Measurements from ENCODE around the gene GALNT10. TPM values are rescaled to one million over a fixed set of nuclear protein-coding genes. Genes with fewer than 3 reads are reported as not detected.

Gene GALNT10
- total RNA-seq, 1 donor from 2014 or later = 57.6 TPM

- intact Hi-C loops (cut with DNase I) = no loop called here
- Histone ChIP-seq H3K27ac (no peak overlapping the region), H3K4me3 (no peak overlapping the region), H3K27me3 (ENCODE audit: low read depth) (no peaks in the 10 kb centered on the region), H3K9me3 (no peaks in the 10 kb centered on the region), H3K4me1 (peaks cover 20% of the 10 kb centered on the region), H3K36me3 (peaks cover 19% of the 10 kb centered on the region)
- DNase-seq = no peak
- ATAC-seq = no peak
- TF ChIP-seq CTCF (IDR thresholded peaks at IDR 0.05) = no peak
Measured at GRCh38 chr5:154373729-154374179, 183.2 kb downstream of the GALNT10 start.

GRCh38 chr5:154374264-154374663 is 183.7 kb downstream of the GALNT10 start:
- H3K27ac ChIP-seq = no peak overlapping the region
- intact Hi-C loops (cut with DNase I) = no loop called here
- no peak for TF ChIP-seq CTCF (IDR thresholded peaks at IDR 0.05)
- no peaks in the 10 kb centered on the region for H3K27me3 ChIP-seq (ENCODE audit: low read depth)
- peaks cover 19% of the 10 kb centered on the region for H3K4me1 ChIP-seq
- peaks cover 24% of the 10 kb centered on the region for H3K36me3 ChIP-seq
- ATAC-seq (no peak), DNase-seq (no peak)
- H3K9me3 ChIP-seq = no peaks in the 10 kb centered on the region
- no peak overlapping the region for H3K4me3 ChIP-seq

- peaks cover 19% of the 10 kb centered on the region for H3K4me1 ChIP-seq
- DNase-seq = no peak
- intact Hi-C loops (cut with DNase I) = no loop called here
- peaks cover 35% of the 10 kb centered on the region for H3K36me3 ChIP-seq
- H3K27ac ChIP-seq = peak overlapping the region; percentile 31
- no peak for ATAC-seq
- no peaks in the 10 kb centered on the region for H3K27me3 ChIP-seq (ENCODE audit: low read depth)
- no peaks in the 10 kb centered on the region for H3K9me3 ChIP-seq
- H3K4me3 ChIP-seq = no peak overlapping the region
- no peak for TF ChIP-seq CTCF (IDR thresholded peaks at IDR 0.05)
Measured at GRCh38 chr5:154375329-154376008, 184.9 kb downstream of the GALNT10 start.

GRCh38 chr5:154376481-154376880 is 185.9 kb downstream of the GALNT10 start:
- DNase-seq (no peak), ATAC-seq (no peak)
- Histone ChIP-seq H3K4me3 (no peak overlapping the region), H3K4me1 (peaks cover 10% of the 10 kb centered on the region), H3K9me3 (no peaks in the 10 kb centered on the region), H3K36me3 (peaks cover 41% of the 10 kb centered on the region), H3K27ac (no peak overlapping the region), H3K27me3 (ENCODE audit: low read depth) (no peaks in the 10 kb centered on the region)
- no peak for TF ChIP-seq CTCF (IDR thresholded peaks at IDR 0.05)
- intact Hi-C loops (cut with DNase I) = no loop called here

GRCh38 chr5:154377754-154378533 is 187.4 kb downstream of the GALNT10 start:
- no peak for TF ChIP-seq CTCF (IDR thresholded peaks at IDR 0.05)
- H3K27me3 ChIP-seq (ENCODE audit: low read depth) = no peaks in the 10 kb centered on the region
- peaks cover 48% of the 10 kb centered on the region for H3K36me3 ChIP-seq
- ATAC-seq (no peak), DNase-seq (no peak)
- intact Hi-C loops (cut with DNase I) = no loop called here
- no peak overlapping the region for H3K4me3 ChIP-seq
- no peaks in the 10 kb centered on the region for H3K9me3 ChIP-seq
- H3K27ac ChIP-seq = no peak overlapping the region
- peaks cover 3% of the 10 kb centered on the region for H3K4me1 ChIP-seq

Data from lower lobe of right lung (tissue), 2 donors.